22Rv1 (cell line): ENCODE measurements around the gene SLC4A1.

ENCODE experiments used
- CTCF ChIP-seq: fragments of 450-650 bp; IDR thresholded peaks from 2 replicates; pipeline ENCODE4 v1.5.1; 2017; ENCODE audit warnings: mild to moderate bottlenecking
- ZFX ChIP-seq: fragments of 450-650 bp; IDR thresholded peaks from 2 replicates; pipeline ENCODE4 v1.6.1; 2017; ENCODE audit warnings: antibody characterized with exemption, borderline replicate concordance

GRCh38 chr17:44279666-44280391, 11.9 kb upstream of the SLC4A1 start:
- no peak for TF ChIP-seq CTCF
- no peak for TF ChIP-seq ZFX
